DMS53 treated with DMSO at 0.1 percent for 48 hours (cell line): Measurements from ENCODE around the gene E2F8.
A peak's percentile ranks its signal among the peaks of the same experiment; 100 is the strongest.

Experiments
- DNase-seq: peaks from one replicate; lab custom pipeline; 2025; ENCODE audit not compliant: unreplicated experiment; lab: John Stamatoyannopoulos, UW

E2F8 gene

GRCh38 chr11:19252394-19253152, 11.8 kb upstream of the E2F8 start:
- DNase-seq: peak; percentile 52

GRCh38 chr11:19251577-19251976, 10.8 kb upstream of the E2F8 start:
- DNase-seq: peak; percentile 1

- DNase-seq: no peak
These were observed 6.1 kb upstream of the E2F8 start for GRCh38 chr11:19246816-19247215.

- no peak for DNase-seq
These were observed 4.6 kb upstream of the E2F8 start for GRCh38 chr11:19245351-19245750.

GRCh38 chr11:19244621-19245020, 3.9 kb upstream of the E2F8 start:
- DNase-seq: peak; percentile 28

DNA sequence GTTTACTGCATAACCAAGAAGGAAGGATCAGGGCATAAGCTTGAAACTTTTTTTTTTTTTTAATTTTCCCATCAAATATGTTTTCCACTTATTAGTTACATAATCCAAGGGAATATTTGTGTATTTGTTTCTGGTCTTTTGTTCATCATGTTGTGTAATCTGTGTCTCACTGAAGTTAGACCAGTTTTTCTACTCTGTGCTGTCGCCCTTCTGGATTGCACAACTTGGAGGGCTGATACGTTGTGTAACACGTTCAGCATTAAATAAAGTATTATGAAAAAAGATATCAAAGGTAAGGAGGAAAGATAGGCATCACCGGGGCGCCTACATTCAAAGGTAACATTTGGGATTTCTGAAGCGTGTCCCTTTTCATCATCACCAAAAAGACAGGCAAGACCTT, 3.3 kb upstream of the E2F8 start:
- DNase-seq: peak; percentile 53

GRCh38 chr11:19243613-19244012, 2.9 kb upstream of the E2F8 start:
- DNase-seq: peak; percentile 9

GRCh38 chr11:19243143-19243542, 2.4 kb upstream of the E2F8 start:
- peak; percentile 8 for DNase-seq

DNA sequence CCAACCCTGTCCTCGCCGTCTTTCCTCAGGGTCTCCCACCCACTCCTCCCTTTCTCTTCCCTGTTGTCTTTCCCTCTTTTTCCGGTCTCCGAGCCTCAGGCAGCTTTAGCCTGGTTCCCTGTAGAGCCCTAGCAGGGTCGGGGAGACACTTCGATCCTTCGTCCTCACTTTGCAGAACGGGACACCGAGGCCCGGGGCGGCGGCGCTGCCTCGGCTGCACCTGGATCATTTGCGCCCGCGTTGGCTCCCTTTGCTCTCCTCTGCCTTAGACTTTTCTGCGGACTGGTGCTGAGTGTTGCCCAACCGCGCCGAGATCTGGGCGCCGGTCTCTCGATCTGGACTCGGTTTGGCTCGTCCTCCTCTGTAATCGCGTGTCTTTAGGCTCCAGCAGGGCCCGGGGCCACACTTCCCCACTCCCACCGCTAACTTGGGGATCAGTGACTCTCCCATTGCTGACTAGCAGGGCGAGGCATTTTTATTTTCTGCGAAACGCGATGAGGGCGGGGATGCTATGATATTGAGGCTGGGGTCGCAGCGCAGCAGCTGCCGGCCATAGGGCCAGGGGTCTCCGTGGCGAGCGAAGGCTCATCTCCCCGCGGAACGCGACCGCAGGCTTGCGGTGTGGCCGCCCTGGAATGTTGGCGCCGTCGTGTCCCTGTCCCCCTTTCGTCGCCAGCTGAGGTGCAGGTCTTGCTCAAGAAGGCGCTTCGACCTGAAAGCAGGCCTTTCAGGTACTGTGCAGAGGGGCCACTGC, 1.6 kb upstream of the E2F8 start:
- DNase-seq: peak; percentile 8

DNA sequence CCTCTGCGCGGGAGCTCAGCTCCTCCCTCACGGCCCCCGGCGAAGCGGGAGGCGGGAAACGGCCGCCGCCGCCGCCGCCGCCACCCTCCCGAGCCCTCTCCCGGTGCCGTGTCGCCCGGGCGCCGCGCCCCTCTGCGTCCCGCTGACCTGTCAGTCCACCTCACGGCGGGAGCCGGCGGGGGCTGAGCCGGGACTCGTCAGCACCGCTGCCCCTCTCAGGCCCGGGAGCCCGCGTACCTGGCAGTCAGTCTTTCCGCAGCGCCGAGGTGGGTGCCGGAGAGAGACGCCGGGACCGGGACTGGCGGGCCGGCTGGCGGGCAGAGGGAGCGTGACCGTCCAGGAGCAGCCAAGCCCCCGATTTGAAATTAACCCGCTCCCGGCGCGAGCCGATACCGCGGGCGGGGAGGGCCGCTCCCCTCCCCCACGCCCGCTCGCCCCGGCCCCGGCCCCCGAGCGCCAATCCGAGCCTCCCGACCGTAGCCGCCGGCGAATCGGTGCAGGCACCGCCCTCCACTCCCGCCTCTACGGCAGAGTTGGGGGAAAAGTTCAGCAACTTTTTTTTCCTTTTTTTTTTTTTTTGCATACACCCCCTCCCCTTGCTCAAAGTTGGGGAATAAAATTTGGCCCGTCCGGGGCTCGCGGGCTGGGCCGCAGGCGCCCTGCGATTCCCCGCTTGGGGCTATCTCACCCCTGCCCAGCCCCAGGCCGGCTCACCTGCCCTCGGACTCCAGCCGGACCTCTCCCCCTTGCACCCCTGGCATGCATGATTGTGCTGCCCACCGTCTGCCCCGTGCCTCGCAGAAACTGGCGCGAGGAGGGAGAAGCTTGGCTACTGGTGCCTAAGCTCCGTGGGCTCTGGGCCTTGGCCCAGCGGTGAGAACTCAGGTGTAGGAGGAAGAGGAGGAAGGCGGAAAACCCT, 774 bp upstream of the E2F8 start:
- DNase-seq: peak; percentile 24

DNA sequence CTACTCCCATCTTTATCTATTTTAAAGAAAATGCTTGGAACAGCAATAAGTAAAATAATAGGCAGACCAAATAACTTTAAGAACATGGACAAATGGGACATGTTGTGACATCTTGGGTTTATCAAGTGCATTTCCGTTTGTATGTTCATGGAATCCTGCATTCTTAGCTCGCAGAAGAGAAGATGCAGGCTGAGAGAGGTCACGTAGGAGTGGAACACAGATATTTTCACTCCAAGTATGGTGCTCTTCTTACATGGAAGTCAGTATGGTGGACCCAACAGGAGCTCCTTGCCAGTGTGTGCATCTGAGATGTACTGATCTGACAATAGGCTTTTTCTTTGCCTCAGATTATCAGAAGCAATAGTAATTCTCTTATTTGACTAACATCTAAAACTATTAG, 1.7 kb downstream of the E2F8 start:
- no peak for DNase-seq

DNA sequence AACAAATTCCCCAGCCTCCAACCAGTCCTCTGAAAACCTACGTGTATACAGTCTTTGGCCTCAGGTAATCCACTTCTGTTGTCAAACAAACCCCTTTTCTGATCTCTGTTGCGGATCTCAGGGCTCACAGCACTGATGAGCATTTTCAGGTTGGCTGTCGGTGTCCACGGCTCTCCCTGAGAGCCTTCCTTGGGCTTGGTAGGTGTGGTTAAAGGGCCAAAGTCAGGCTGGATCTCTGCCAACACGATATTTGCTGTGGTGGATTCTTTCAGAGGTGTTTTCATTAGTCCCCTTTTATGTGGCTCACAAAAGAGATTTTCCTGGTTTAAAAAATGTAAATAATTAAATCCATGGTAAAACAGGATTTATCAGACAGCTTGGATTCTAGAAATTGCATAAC, 2.9 kb downstream of the E2F8 start:
- no peak for DNase-seq

DNA sequence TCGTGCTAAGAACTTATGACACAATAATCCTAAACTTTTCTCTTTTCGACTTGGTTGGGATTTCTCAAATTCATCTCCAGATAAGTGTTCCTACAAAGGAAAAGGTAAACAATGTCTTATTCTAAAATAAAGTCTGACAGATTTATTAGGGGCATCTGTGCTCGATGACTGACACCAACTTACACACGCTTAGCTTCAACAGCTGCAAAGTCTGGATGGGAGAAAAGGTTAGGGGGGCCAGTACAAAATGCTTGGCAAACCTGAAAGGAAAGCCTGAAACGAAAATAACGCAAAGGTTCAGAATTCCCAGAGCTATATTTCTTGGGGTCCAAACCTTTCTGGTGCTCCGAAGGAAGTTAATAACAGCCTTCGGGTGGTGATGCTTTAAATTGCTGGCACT, 3.4 kb downstream of the E2F8 start:
- DNase-seq: no peak

DNA sequence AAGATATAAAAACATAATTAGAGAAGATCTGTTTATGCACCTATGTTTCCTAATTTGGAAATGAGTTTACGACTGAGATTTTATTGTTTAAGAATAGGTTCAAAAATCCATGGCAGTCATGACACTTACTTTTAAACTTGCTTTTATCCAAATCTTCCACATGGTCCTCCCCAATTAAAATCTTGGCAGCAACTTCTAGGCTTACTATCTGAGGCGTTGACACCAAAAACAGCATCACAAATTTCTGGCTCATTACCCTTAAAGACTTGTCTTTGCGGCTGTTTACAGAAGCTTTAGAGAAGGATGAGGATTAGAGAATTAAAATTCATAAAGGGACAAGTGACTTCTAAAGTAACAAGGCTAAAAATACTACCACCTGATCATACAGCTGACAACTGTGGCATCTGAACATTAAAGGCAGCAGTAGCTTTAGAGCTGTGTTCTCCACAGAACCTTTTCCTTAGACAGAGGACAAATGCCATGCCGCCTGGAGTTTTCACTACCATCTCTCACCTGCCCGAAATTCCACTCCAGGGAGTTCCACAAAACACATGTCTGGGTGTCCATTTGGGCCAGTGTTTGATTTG, 6.4 kb downstream of the E2F8 start:
- DNase-seq: no peak

- DNase-seq: no peak
These were observed 7.7 kb downstream of the E2F8 start for GRCh38 chr11:19232910-19233503.

DNA sequence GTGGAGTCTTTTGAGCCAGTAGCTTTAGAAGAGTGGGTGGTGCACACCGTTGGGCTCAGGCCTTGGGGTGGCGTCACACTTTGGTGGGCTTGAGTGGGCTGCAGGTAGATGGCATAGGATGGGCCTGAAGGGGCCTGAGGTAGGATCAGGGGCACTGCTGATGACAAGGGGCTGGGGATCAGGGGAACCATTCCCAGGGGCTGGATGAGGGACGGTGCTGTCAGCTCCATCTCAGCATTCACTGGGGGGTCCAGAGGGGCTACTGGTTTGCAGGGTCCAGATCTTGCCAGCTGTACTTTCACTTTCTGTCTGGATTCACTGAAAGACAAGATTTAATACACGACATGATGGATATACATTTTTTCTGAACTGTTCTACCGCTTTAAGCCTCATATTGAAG, 11.1 kb downstream of the E2F8 start:
- no peak for DNase-seq

GRCh38 chr11:19228968-19229367, 11.8 kb downstream of the E2F8 start:
- no peak for DNase-seq

GRCh38 chr11:19226378-19227195, 14.2 kb downstream of the E2F8 start:
- DNase-seq: no peak

- DNase-seq: no peak
These were observed 15.2 kb downstream of the E2F8 start for GRCh38 chr11:19225581-19225980.

GRCh38 chr11:19225123-19225522, 15.6 kb downstream of the E2F8 start:
- no peak for DNase-seq
